Retinal pigment epithelial cell (primary cell): Measurements from ENCODE around the gene RMND5B.
"Not testable (repeated sequence)": the region's sequence is repeated elsewhere in the genome, so short reads cannot be mapped to it uniquely, and the experiment has no call there.

ENCODE experiments used
- DNase-seq: peaks from one replicate; pipeline ENCODE4 v3.0.0-alpha.2; 2010; ENCODE audit warnings: low read depth
- H3K4me3 ChIP-seq: 2 replicates; pipeline ENCODE4 v1.5.1; 2011; ENCODE audit warnings: mild to moderate bottlenecking, low read length, control low read depth, moderate library complexity
- TF ChIP-seq, protein P1 (sequence below): conservative IDR thresholded peaks from 2 replicates; pipeline ENCODE4 v1.5.1; 2011; ENCODE audit warnings: low read depth, low read length, control low read depth, inconsistent platforms

The RMND5B gene

DNA sequence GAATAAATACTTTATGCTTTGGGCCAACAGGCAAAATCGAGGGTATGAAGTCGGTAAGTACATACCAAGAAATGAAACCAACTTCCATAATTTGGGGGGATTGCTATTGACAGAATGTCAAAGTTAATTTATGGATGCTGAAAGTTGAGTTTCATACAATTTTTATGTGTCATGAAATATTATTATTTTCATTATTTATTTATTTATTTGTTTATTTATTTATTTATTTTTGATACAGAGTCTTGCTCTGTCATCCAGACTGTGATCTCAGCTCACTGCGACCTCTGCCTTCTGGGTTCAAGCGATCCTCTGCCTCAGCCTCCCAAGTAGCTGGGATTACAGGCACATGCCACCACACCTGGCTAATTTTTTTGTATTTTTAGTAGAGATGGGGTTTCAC, 60.8 kb downstream of the RMND5B start:
- no peak for DNase-seq
- H3K4me3 ChIP-seq, result no peak overlapping the region
- TF ChIP-seq, protein P1, sequence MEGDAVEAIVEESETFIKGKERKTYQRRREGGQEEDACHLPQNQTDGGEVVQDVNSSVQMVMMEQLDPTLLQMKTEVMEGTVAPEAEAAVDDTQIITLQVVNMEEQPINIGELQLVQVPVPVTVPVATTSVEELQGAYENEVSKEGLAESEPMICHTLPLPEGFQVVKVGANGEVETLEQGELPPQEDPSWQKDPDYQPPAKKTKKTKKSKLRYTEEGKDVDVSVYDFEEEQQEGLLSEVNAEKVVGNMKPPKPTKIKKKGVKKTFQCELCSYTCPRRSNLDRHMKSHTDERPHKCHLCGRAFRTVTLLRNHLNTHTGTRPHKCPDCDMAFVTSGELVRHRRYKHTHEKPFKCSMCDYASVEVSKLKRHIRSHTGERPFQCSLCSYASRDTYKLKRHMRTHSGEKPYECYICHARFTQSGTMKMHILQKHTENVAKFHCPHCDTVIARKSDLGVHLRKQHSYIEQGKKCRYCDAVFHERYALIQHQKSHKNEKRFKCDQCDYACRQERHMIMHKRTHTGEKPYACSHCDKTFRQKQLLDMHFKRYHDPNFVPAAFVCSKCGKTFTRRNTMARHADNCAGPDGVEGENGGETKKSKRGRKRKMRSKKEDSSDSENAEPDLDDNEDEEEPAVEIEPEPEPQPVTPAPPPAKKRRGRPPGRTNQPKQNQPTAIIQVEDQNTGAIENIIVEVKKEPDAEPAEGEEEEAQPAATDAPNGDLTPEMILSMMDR, result no peak

DNA sequence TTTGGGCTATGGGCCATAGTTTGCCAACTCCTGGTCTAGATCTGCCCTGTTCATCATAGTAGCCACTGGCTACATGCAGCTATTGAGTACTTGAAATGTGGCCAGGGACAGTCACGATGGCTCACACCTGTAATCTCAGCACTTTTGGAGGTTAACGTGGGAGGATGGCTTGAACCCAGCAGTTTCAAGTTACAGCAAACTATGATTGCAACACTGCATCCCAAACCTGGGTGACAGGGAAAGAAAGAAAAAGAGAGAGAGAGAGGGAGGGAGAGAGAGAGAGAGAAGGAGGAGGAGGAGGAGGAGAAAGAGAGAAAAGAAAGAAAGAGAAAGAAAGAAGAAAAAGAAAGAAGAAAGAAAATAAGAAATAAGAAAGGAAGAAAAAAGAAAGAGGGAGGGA, 61.4 kb downstream of the RMND5B start:
- no peak for DNase-seq
- TF ChIP-seq, protein P1, result no peak
- no peak overlapping the region for H3K4me3 ChIP-seq

DNA sequence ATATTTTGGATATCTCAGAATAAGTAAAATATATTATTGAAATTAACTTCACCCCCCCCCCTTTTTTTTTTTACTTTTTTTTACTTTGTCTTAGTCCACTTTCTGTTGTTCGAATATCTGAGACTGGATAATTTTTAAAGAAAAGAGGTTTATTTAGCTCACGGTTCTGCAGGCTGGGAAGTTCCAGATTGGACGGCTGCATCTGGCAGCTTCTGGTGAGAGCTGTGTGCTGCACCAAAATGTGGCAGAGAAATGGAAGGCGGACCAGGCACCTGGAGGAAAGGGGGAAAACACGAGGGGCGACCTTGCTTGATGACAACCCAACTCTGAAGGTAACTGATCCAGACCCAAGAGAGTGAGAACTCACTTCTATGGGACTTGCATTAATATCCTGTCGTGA, 62.0 kb downstream of the RMND5B start:
- no peak overlapping the region for H3K4me3 ChIP-seq
- TF ChIP-seq, protein P1, result no peak
- DNase-seq, result no peak

DNA sequence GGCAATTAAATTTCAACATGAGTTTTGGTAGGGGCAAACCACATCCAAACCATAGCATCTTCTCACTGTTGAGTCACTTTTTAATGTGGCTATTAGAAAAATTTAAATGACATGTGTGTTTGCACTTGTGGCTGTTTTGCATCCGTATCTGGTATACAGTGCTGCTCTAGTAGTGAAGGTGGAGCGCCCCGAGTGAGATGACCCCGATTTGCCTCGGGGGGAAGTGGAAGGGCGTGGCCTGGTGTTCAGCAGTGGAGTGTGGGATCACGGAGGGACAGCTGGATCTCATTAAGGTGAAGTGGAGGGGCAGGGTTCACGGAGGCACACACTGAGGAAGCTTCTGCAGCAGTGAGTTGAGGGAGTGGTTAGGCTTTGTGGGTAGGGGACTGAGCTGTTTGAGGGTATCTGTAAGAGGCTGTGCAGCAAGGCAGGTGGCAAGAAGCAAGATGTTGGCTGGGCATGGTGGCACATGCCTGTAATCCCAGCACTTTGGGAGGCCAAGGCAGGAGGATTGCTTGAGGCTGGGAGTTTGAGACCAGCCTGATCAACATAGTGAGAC, 62.5 kb downstream of the RMND5B start:
- TF ChIP-seq, protein P1, result no peak
- DNase-seq, result no peak
- H3K4me3 ChIP-seq, result no peak overlapping the region

DNA sequence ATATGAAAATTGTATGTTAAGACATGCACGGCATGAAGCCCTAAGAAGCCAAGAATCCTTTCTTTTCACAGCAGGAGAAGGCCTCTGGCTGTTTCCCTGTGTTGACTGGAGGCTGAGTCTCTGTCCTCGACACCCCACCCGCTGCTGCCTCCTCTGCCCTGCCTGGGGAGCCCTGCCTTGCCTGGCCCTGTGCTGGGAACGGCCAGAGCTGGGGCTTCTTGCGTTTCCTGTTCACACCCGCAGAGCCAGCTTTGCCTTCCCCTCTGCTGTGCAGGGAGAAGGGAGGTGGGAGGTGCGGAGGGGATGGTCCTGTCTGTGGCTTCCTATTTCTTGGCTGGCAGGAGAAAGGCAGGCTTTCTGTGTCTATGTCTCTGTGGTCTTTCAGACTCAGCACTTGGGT, 63.2 kb downstream of the RMND5B start:
- H3K4me3 ChIP-seq, result no peak overlapping the region
- TF ChIP-seq, protein P1, result no peak
- no peak for DNase-seq

DNA sequence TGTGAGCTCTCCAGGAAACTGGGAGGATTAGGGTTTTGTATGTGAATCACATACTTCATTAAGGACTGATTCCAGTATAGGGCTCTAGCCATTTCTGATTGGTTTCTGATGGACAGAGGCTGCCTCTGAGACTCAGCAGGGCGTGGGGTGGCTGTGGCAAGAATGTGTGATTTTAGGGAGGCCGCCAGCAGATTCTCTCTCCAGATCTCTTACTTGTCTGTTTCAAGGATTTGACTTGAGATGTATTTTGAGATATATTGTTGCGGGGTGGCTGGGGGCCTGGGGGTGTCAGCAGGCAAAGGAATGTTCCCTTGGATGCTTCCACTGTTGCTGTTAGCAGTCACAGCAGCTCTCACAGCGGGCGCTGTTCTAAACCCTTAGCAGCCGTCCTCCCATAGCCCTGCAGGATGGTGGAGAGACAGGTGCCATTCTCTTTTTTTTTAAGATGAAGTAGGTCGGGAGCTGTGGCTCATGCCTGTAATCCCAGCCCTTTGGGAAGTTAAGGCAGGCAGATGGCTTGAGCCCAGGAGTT, 65.5 kb downstream of the RMND5B start:
- TF ChIP-seq, protein P1, result no peak
- no peak for DNase-seq
- no peak overlapping the region for H3K4me3 ChIP-seq

DNA sequence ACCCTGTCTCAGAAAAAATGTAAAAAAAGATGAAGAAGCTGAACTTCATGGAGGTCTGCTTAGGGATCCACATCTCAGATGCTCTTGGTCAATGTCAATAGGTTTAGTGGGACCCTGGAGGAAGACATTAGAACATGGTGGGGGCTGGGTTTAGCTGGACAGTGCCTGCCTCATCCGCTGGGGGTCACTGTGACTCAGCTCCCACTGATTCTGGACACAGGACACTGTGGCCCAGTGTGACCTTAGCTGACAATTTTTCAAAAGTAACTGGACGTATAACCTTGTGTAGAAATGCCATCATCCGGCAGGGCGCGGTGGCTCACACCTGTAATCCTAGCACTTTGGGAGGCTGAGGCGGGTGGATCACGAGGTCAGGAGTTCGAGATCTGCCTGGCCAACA, 66.2 kb downstream of the RMND5B start:
- TF ChIP-seq, protein P1, result peak; percentile 45
- H3K4me3 ChIP-seq, result no peak overlapping the region
- DNase-seq, result no peak

DNA sequence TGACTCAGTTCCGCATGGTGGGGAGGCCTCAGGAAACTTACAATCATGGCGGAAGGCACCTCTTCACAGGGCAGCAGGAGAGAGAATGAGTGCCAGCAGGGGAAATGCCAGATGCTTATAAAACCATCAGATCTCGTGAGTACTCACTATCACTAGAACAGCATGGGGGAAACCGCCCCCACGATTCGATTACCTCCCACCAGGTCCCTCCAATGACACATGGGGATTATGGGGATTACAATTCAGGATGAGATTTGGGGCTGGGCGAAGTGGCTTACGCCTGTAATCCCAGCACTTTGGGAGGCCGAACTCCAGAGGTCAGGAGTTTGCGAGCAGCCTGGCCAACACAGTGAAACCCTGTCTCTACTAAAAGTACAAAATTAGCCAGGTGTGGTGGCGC, 67.3 kb downstream of the RMND5B start:
- H3K4me3 ChIP-seq, DNase-seq: not testable (repeated sequence)
